ENCODE results near the gene SLC9A7.

The SLC9A7 gene

GRCh38 chrX:46643636-46644035 is 115.3 kb downstream of the SLC9A7 start:
- no peak for DNase-seq

- peak; percentile 25 for DNase-seq
Observed at GRCh38 chrX:46642145-46642544, 116.8 kb downstream of the SLC9A7 start.

- DNase-seq = no peak
Observed at GRCh38 chrX:46637938-46638337, 121.0 kb downstream of the SLC9A7 start.

- no peak for DNase-seq
Observed at GRCh38 chrX:46636223-46636622, 122.7 kb downstream of the SLC9A7 start.

GRCh38 chrX:46635186-46635585 is 123.7 kb downstream of the SLC9A7 start:
- no peak for DNase-seq

GRCh38 chrX:46634577-46634976 is 124.3 kb downstream of the SLC9A7 start:
- no peak for DNase-seq

- no peak for DNase-seq
Observed at GRCh38 chrX:46630141-46630540, 128.8 kb downstream of the SLC9A7 start.

- no peak for DNase-seq
Observed at GRCh38 chrX:46628460-46629371, 130.2 kb downstream of the SLC9A7 start.

GRCh38 chrX:46627711-46628419 is 131.1 kb downstream of the SLC9A7 start:
- DNase-seq = no peak

GRCh38 chrX:46627062-46627461 is 131.9 kb downstream of the SLC9A7 start:
- DNase-seq = no peak

- no peak for DNase-seq
Observed at GRCh38 chrX:46626566-46626965, 132.4 kb downstream of the SLC9A7 start.

GRCh38 chrX:46624090-46624786 is 134.7 kb downstream of the SLC9A7 start:
- DNase-seq = no peak

- DNase-seq = no peak
Observed at GRCh38 chrX:46621572-46621971, 137.3 kb downstream of the SLC9A7 start.

GRCh38 chrX:46620505-46620904 is 138.4 kb downstream of the SLC9A7 start:
- DNase-seq = no peak

- DNase-seq = no peak
Observed at GRCh38 chrX:46618947-46619346, 140.0 kb downstream of the SLC9A7 start.

- DNase-seq = no peak
Observed at GRCh38 chrX:46617906-46618305, 141.0 kb downstream of the SLC9A7 start.

- no peak for DNase-seq
Observed at GRCh38 chrX:46611658-46612362, 147.1 kb downstream of the SLC9A7 start.

GRCh38 chrX:46610070-46610658 is 148.8 kb downstream of the SLC9A7 start:
- DNase-seq = no peak

GRCh38 chrX:46607916-46608315 is 151.0 kb downstream of the SLC9A7 start:
- no peak for DNase-seq

- DNase-seq = no peak
Observed at GRCh38 chrX:46602468-46603102, 156.3 kb downstream of the SLC9A7 start.

- no peak for DNase-seq
Observed at GRCh38 chrX:46601283-46601682, 157.6 kb downstream of the SLC9A7 start.

- DNase-seq = no peak
Observed at GRCh38 chrX:46599051-46599560, 159.8 kb downstream of the SLC9A7 start.
